Nephron progenitor cell (in vitro differentiated cells): Measurements from ENCODE around the gene VSIG2.

ENCODE experiments used
- DNase-seq: peaks from one replicate; pipeline ENCODE4 v3.0.0; 2021
- H3K27ac Mint-ChIP-seq: 2 replicates; pipeline ENCODE4 v1.8.0; 2021; ENCODE audit warnings: mild to moderate bottlenecking, moderate library complexity, mixed read lengths
- H3K27me3 Mint-ChIP-seq: 2 replicates; pipeline ENCODE4 v1.8.0; 2021; ENCODE audit warnings: mild to moderate bottlenecking, low read depth, mixed read lengths; ENCODE audit not compliant: poor library complexity
- H3K36me3 Mint-ChIP-seq: 2 replicates; pipeline ENCODE4 v1.8.0; 2021; ENCODE audit warnings: low read depth, mixed read lengths
- H3K4me1 Mint-ChIP-seq: 2 replicates; pipeline ENCODE4 v1.8.0; 2021; ENCODE audit warnings: mixed read lengths
- H3K4me3 Mint-ChIP-seq: 2 replicates; pipeline ENCODE4 v1.8.0; 2021; ENCODE audit warnings: mild to moderate bottlenecking, moderate library complexity, mixed read lengths
- H3K9me3 Mint-ChIP-seq: 2 replicates; pipeline ENCODE4 v1.8.0; 2021; ENCODE audit warnings: mild to moderate bottlenecking, moderate library complexity, mixed read lengths
- TF ChIP-seq, protein P1 (sequence below): fragments of 200-600 bp; sonication (generic); IDR thresholded peaks from 2 replicates; pipeline ENCODE4 v1.5.0; 2021; ENCODE audit warnings: antibody characterized with exemption

VSIG2 gene

DNA sequence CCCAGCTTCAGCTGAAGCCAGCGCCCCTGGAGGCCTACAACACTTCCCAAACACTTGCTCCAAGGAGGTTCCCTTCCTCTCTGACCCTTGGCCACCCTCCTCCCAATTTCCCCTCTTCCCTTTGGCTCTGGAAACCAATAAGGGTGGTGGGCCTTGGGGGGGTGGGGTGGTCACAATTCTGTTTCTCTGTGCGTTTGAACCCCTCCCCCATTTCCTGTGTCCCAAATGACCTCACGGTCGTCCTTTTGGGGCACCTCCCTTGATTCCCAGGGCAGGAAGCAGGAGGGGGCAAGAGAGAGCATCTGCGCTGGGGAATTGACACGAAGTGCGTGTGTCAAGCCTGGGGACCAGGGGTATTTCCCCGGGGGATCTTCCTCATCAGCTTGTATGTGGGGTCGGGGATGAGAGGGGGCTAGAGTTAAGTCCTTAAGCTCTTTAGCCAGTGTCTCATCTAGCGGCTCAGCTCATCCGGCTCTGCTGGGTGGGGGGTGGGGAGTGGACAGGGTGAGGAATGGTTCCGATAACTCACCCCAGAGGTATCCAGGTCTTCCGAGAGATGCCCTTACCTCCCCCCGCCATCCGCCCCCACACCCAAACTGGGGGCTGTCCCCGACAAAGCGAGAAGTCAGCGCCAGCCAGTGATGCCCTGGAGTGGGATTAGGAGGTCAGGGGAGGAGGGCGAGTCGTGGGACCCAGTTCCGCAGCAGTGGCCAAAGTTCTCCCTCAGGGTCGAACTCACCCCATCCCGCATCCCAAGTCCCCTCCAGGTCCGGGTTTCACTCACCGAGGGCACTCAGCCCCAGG is 9.4 kb upstream of the VSIG2 start:
- peak overlapping the region; percentile 36 for H3K4me3 Mint-ChIP-seq
- peaks cover 48% of the 10 kb centered on the region for H3K4me1 Mint-ChIP-seq
- no peak for DNase-seq
- TF ChIP-seq, protein P1, sequence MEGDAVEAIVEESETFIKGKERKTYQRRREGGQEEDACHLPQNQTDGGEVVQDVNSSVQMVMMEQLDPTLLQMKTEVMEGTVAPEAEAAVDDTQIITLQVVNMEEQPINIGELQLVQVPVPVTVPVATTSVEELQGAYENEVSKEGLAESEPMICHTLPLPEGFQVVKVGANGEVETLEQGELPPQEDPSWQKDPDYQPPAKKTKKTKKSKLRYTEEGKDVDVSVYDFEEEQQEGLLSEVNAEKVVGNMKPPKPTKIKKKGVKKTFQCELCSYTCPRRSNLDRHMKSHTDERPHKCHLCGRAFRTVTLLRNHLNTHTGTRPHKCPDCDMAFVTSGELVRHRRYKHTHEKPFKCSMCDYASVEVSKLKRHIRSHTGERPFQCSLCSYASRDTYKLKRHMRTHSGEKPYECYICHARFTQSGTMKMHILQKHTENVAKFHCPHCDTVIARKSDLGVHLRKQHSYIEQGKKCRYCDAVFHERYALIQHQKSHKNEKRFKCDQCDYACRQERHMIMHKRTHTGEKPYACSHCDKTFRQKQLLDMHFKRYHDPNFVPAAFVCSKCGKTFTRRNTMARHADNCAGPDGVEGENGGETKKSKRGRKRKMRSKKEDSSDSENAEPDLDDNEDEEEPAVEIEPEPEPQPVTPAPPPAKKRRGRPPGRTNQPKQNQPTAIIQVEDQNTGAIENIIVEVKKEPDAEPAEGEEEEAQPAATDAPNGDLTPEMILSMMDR, result no peak
- peaks cover 14% of the 10 kb centered on the region for H3K36me3 Mint-ChIP-seq
- H3K9me3 Mint-ChIP-seq, result no peaks in the 10 kb centered on the region
- peaks cover 68% of the 10 kb centered on the region for H3K27me3 Mint-ChIP-seq
- no peak overlapping the region for H3K27ac Mint-ChIP-seq

DNA sequence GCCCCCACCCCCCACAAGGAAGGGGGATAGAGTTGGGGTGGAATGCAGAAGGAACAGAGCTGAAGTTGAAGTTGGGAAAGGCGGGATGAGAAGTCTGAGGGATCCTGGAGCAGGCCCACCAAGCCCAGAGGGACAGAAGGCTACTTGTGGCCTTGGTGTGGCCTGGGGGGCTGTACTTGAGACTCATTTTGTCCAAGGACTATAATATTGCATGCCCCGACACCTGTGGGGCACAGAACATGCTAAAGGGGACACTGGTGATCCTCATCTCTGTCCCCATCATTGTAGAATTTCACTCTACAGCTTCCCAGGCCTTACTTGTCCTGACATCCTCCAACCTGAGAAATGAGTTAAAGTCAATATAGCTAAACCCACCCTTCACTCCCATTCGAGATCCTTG is 8.8 kb upstream of the VSIG2 start:
- TF ChIP-seq, protein P1, result no peak
- DNase-seq, result no peak
- Mint-ChIP-seq H3K36me3 (peaks cover 8% of the 10 kb centered on the region), H3K4me3 (no peak overlapping the region), H3K4me1 (peaks cover 48% of the 10 kb centered on the region), H3K27me3 (peaks cover 75% of the 10 kb centered on the region), H3K9me3 (no peaks in the 10 kb centered on the region), H3K27ac (no peak overlapping the region)

DNA sequence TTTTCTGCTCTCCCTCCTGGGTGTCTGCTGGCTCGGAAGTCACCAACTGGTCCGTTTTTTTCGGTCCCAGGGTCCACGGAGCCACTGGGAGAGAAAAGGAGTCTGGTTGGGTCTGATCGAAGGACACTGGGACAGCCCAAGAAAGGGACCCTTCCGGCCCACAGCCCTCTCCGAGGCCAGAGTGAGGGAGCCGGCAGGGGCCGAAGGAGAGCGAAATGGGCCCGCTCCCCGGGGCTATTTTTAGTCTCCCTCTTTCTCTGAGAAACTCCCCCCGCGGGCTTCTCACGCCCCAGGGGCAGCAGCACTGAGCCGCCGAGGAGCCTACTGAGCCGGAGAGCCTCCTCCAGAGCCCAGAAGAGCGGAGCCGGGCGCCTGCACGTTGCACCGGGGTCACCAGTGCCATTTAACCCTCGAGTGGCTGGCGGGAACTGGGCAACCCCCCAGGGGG is 8.2 kb upstream of the VSIG2 start:
- no peak for DNase-seq
- Mint-ChIP-seq H3K27ac (no peak overlapping the region), H3K4me3 (peak overlapping the region; percentile 52), H3K27me3 (peaks cover 80% of the 10 kb centered on the region), H3K9me3 (no peaks in the 10 kb centered on the region), H3K36me3 (peaks cover 3% of the 10 kb centered on the region), H3K4me1 (peaks cover 48% of the 10 kb centered on the region)
- TF ChIP-seq, protein P1, result no peak

DNA sequence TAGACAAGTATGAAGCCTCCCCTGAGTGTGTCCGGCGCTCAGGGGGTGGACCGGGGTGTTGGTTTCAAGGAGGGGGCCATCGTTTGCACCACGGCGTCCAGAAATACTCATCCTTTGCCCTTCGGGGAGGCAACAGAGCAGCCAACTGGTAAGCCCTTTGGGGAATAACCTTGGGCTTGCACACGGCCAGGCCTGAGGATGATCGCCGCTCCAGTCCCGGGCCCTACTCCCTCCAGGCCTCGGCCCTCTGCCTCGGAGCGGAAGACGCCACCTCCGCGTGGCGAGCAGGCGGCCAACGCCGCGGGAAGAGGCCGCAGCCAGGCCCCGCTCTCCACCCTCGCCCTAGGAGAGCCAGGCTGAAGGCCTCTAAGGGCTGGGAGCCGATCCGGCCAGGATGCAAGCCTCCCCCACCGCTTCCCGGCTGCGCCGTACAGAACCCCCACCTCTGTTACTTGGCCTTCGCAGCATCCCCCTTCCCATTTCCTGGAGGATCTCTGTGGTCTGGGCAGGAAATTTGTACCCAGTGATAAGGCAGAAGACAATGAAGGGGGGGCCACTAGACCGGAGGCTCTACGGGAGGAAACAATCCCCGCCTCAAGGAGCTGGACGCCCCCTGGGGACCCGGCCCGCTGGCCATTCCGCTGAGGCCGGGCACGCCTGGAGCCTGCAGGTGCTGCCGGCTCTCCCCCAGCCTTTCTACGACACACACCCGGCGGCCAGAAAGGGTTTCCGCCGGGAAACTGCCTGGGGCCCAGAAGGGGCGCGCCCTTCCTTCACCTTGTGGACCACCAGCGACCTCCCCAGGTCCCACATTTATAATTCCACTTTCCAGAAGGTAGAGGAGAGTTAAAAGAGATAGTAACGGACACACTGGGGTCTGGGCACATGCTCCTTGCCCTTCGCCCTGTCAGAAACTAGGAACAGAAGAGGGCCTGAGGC is 7.5 kb upstream of the VSIG2 start:
- no peak for DNase-seq
- TF ChIP-seq, protein P1, result no peak

DNA sequence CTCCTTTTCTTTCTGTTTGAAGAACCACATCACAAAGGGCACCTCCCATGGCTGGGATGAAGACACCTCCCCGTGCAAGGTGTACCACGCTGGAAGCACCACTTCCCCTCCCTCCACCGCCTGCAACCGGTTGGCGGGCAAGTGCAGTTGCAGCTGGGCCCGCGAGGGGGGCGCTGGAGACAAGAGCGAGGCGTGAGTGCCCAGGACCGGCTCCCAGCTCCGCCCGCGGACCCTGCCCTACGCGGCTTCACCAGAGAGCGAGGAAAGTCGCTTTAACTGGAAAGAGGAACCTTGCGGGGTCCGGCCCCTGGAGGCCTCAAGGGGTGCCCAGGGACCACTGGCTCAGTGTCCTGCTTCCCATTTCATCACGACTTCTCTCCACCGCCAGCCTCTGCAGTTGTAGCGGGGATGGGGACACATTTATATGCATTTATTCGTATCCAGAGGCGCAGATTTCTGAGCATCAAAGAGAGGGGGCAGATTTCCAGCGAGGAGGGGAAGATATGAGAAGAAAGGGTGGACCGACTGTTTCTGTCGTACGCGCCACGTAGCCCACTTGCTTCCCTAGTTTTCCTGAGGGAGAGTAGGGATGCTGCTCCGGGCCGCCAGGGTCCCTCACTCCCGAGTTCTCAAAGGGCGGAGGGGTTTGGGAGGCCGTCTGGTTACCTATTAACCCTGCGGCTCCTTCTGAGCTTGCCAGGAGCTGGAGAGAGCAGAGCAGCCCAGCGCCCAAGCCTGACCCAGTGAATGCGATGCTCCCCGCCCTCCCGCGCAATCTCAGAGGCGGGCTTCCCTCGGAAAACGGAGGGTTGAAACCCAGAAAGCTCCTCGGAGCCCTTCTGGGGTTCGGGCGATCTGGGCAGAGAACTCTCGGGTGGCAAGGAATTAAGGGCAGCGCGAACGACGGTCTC is 6.6 kb upstream of the VSIG2 start:
- Mint-ChIP-seq H3K4me3 (peak overlapping the region; percentile 83), H3K4me1 (peaks cover 51% of the 10 kb centered on the region), H3K9me3 (no peaks in the 10 kb centered on the region), H3K27me3 (peaks cover 97% of the 10 kb centered on the region), H3K27ac (no peak overlapping the region), H3K36me3 (no peaks in the 10 kb centered on the region)
- peak; percentile 84 for DNase-seq
- TF ChIP-seq, protein P1, result peak; percentile 73

More for the DNA sequence above, 7.5 kb upstream of the VSIG2 start:
- H3K27ac Mint-ChIP-seq, result no peak overlapping the region
- peaks cover 51% of the 10 kb centered on the region for H3K4me1 Mint-ChIP-seq
- H3K36me3 Mint-ChIP-seq, result no peaks in the 10 kb centered on the region
- H3K4me3 Mint-ChIP-seq, result peak overlapping the region; percentile 52
- H3K27me3 Mint-ChIP-seq, result peaks cover 87% of the 10 kb centered on the region
- no peaks in the 10 kb centered on the region for H3K9me3 Mint-ChIP-seq
